G401.6 (cell line): Measurements from ENCODE around the gene GNAT3.

Source experiments
- FAIRE-seq: peaks from 2 replicates; lab custom pipeline; 2012; peaks lifted over from hg19 to GRCh38; lab: Jason Lieb, UNC

The GNAT3 gene

GRCh38 chr7:80499350-80499953, 12.4 kb downstream of the GNAT3 start:
- FAIRE-seq, result peak; percentile 94

- no peak for FAIRE-seq
These were observed 13.1 kb downstream of the GNAT3 start for GRCh38 chr7:80498481-80499349.

GRCh38 chr7:80496586-80496985, 15.3 kb downstream of the GNAT3 start:
- no peak for FAIRE-seq

GRCh38 chr7:80493121-80493849, 18.6 kb downstream of the GNAT3 start:
- FAIRE-seq, result no peak

GRCh38 chr7:80491462-80491861, 20.4 kb downstream of the GNAT3 start:
- FAIRE-seq, result no peak

- peak; percentile 52 for FAIRE-seq
These were observed 23.0 kb downstream of the GNAT3 start for GRCh38 chr7:80488851-80489370.

DNA sequence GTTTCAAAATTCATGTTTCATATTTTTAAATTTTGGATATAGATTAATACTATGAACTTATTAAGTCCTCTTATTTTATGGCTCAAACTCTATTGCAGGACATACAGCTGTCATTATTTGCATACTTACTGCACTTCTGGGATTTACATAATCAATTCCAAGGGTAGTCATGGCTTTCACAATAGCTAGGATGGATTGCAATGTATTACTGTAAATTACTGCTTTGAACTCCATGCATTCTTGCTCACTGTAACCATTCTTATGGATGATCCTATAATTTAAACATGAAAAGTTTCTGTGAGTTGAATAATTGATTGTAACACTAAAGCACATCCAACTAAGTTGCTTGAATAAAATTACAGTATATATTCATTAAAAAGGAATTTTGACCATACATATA, 23.5 kb downstream of the GNAT3 start:
- no peak for FAIRE-seq

- FAIRE-seq, result peak; percentile 27
These were observed 26.1 kb downstream of the GNAT3 start for GRCh38 chr7:80485721-80486120.

DNA sequence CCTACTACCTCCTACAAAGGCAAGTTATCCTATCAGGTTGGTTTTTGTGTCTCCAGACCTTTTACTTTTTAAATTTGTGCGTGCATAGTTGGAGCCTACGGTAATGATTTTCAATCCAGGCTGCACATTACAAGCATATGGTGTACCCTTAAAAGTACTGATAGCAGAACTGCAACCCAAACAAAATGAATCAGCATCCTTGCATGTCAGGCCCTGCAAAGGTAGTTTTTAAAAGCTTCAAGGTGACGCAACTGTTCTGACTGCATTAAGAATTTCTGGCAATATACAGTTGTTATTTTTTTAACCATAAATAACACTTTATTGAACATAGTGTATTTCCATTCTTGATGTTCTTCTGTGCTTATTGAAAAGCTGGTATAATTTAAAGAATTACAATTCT, 28.9 kb downstream of the GNAT3 start:
- FAIRE-seq, result no peak

- FAIRE-seq, result no peak
These were observed 30.5 kb downstream of the GNAT3 start for GRCh38 chr7:80481196-80481884.

- FAIRE-seq, result no peak
These were observed 31.3 kb downstream of the GNAT3 start for GRCh38 chr7:80480566-80480965.

DNA sequence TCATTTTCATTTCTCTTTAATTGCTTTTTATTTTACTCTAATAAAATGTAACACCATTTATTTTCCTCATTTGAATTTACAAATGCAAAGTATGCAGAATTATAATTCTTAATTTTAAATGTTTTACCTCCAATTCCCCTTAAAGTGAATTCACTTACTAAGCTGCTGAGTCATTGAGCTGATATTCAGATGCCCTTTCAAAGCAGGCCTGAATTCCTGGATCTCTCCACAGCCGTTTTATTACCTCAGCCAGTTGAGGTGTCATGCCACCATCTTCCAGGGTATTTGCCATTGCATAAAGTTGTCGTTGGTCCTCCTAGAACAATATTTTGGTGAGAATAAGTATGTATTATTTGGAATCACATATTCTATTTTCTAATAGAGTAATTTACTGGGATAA, 33.2 kb downstream of the GNAT3 start:
- peak; percentile 23 for FAIRE-seq

- FAIRE-seq, result peak; percentile 15
These were observed 35.8 kb downstream of the GNAT3 start for GRCh38 chr7:80476035-80476434.

DNA sequence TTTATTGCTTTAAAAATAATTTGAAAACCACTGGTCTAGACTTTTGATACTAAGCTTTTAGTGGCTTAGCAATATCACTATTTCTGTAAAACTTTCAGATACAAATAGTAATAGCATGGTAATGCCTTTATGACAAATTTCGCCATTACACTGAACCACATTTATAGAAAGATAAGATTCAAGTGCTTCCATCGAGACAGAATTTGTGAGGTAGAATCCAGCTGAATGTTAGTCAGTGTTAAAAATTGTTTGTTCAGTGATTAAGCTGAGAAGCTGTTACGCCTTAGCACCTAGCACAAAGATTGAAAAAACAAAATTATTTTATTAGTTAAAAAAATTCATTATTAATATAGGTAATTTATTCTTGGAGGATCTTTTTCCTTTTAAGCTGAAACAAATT, 36.5 kb downstream of the GNAT3 start:
- peak; percentile 3 for FAIRE-seq

GRCh38 chr7:80473751-80474150, 38.1 kb downstream of the GNAT3 start:
- no peak for FAIRE-seq

GRCh38 chr7:80472491-80473200, 39.2 kb downstream of the GNAT3 start:
- FAIRE-seq, result no peak

DNA sequence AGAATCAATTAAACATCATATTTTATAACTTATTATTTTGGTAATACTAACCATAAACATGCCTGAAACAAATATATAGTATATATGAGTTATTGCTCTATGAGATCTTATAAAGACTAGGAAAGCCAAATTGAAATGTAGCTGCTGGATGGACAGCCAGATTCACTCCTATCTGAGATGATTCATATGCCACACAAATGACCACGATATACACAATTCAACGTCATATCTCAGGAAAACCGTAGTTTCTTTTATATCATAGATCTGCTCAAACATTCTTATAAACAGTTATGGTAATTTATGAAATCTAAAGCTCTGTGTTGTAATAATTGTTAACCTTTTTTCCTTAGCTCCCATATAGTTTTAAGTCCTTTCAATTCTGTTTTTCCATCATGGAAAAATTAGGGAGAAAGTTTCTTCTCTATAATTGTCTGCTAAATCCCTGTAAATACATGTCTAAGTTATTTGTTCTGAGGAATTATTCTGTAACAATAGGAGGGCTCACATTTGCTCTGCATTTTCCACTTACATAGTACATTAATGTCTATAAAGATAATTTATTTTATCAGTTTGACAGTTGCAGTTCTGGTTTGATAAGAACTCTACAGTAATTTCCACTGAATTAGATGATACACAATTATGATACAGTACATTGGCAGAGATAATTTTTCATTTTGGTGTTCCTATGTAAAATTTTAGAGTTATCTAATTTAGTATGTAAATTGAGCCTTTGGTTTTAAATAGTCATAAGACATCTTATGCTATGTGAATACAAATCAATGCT, 42.7 kb downstream of the GNAT3 start:
- peak; percentile 21 for FAIRE-seq

GRCh38 chr7:80467069-80467468, 44.8 kb downstream of the GNAT3 start:
- FAIRE-seq, result no peak

DNA sequence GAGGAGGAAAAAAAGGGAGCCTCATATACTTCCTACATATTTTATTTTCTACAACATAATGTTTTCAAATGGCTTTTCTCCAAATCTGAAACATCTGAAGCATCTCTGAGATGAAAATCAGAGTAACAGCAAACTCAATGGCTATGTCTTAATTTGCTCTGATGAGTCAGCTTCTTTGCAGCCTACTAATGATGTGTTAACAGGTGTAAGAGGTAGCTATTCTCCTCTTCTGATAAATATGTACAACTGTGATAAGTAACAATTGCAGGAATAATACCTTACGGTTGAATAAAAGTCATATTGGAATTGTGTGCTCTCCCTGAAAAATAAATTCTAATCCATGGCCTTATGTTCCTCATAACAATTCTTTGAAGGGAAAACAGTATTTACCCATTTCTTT, 45.2 kb downstream of the GNAT3 start:
- FAIRE-seq, result no peak

DNA sequence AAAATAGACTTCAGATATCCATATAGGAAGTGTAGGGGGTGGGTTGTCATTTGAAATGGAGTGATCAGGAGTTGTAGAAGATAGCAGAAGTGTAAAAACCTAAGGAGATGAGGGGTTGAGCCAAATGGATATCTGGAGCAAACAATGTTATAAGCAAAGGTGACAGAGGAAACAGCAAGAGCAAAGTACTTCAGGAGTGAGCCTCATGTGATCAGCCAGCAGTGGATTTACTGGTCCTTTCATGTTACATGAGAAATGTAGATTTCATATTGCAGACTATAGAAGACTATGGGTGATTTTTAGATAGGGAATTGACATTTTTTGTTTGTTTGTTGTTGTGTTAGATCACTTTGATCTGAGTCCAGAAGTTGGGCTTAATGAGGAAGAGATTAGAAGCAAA, 47.7 kb downstream of the GNAT3 start:
- FAIRE-seq, result no peak
